T-helper 1 cell treated with Interleukin-12 subunit alpha and Interleukin-12 subunit beta and Interleukin-4 antibody, amounts not matched to agents 30 μg/mL and 1 μg/mL, for 36 hours (primary cell): ENCODE measurements around the gene MRPS15.

Experiments used
- H3K27ac Mint-ChIP-seq: one replicate; pipeline ENCODE4 v1.8.0; 2021; ENCODE audit warnings: mild to moderate bottlenecking, mixed read lengths
- H3K27me3 Mint-ChIP-seq: one replicate; pipeline ENCODE4 v1.8.0; 2021; ENCODE audit warnings: low read depth, mixed read lengths
- H3K36me3 Mint-ChIP-seq: one replicate; pipeline ENCODE4 v1.8.0; 2021; ENCODE audit warnings: low read depth, mixed read lengths
- H3K4me1 Mint-ChIP-seq: one replicate; pipeline ENCODE4 v1.8.0; 2021; ENCODE audit warnings: low read depth, mixed read lengths
- H3K4me3 Mint-ChIP-seq: one replicate; pipeline ENCODE4 v1.8.0; 2021; ENCODE audit warnings: mild to moderate bottlenecking, moderate library complexity, mixed read lengths
- H3K9me3 Mint-ChIP-seq: one replicate; pipeline ENCODE4 v1.8.0; 2021; ENCODE audit warnings: mixed read lengths

MRPS15 gene

DNA sequence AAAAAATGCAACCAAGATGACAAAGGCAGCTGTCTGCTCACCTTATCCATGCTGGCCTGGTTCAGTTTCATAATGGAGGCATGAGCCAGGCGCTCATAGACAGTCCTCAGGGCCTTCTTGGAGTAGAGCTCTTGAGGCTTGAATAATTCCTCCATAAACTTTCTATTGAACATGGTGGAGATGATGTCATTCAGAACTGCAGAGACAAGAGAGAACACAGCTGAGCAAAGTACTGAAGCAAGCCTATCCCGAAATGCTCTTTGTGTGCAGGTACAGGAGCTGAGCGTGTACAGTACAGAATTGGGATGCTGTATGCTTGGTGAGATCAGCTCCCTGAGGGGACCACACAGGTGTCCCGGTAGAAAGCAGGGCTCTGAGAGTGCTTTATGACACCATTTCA is 25.5 kb downstream of the MRPS15 start:
- Mint-ChIP-seq H3K9me3 (no peaks in the 10 kb centered on the region), H3K36me3 (no peaks in the 10 kb centered on the region), H3K27ac (no peak overlapping the region)

DNA sequence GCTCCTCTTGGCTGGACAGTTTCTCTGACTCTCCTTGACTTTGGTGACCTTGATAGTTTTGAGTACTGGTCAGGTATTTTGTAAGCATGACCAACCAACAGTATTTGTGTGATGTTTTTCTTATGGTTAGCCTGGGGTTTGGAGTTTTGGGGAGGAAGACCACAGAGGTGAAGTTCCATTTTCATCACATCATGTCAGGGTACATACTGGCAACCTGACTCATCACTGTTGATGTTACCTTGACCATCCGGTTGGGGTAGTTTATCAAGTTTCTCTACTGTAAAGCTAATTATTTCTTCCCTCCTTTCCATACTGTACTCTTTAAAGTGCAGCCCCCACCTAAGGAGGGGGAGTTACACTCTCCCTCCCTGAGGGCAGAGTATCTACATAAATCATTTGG is 27.4 kb downstream of the MRPS15 start:
- H3K36me3 Mint-ChIP-seq = no peaks in the 10 kb centered on the region
- H3K9me3 Mint-ChIP-seq = no peaks in the 10 kb centered on the region
- H3K27ac Mint-ChIP-seq = no peak overlapping the region
- H3K4me3 Mint-ChIP-seq = no peak overlapping the region
- H3K4me1 Mint-ChIP-seq = no peaks in the 10 kb centered on the region
- H3K27me3 Mint-ChIP-seq = peaks cover 11% of the 10 kb centered on the region

More for the DNA sequence above, 25.5 kb downstream of the MRPS15 start:
- Mint-ChIP-seq H3K27me3 (peaks cover 8% of the 10 kb centered on the region), H3K4me3 (no peak overlapping the region), H3K4me1 (no peaks in the 10 kb centered on the region)

DNA sequence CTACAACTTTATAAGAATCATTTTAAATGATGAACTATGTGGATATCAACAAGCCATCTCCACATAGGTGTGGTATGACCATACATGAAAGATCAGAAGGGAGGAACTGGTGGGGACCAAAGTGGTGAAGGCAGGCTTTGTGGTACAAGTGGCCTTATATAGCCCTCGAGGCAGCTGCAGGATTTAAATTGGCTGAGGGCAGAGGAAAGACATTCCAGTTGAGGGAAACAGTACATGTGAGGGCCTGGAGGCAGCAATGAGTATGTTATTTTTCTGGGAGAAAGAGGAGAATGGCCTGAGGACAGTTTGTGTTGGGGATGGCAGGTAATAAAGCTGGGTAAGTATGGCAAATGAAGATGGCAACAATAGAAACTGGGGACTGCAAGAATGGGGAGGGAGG is 31.1 kb downstream of the MRPS15 start:
- Mint-ChIP-seq H3K9me3 (no peaks in the 10 kb centered on the region), H3K4me1 (no peaks in the 10 kb centered on the region), H3K27ac (no peak overlapping the region), H3K36me3 (no peaks in the 10 kb centered on the region), H3K4me3 (no peak overlapping the region), H3K27me3 (peaks cover 4% of the 10 kb centered on the region)

DNA sequence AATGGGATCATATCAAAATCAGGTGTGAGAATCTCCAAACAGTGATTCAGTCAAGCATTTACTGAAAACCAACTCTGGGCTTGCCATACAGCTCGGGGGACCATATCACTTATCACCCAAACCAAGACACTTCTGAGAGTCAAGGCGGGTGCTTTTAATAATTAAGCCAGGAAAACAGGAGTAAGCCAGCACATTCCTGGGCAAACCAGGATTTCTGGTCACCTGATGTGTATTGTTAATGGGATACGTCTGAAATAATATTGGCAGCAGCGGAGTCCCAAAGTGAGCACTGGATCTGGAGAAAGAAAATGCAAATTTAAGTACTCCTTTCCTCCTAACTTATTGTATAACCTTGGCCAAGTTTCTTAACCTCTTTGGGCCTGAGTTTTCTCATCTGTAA is 31.6 kb downstream of the MRPS15 start:
- H3K4me1 Mint-ChIP-seq = no peaks in the 10 kb centered on the region
- no peaks in the 10 kb centered on the region for H3K36me3 Mint-ChIP-seq
- H3K27me3 Mint-ChIP-seq = peaks cover 4% of the 10 kb centered on the region
- no peaks in the 10 kb centered on the region for H3K9me3 Mint-ChIP-seq
- no peak overlapping the region for H3K27ac Mint-ChIP-seq
- H3K4me3 Mint-ChIP-seq = no peak overlapping the region

DNA sequence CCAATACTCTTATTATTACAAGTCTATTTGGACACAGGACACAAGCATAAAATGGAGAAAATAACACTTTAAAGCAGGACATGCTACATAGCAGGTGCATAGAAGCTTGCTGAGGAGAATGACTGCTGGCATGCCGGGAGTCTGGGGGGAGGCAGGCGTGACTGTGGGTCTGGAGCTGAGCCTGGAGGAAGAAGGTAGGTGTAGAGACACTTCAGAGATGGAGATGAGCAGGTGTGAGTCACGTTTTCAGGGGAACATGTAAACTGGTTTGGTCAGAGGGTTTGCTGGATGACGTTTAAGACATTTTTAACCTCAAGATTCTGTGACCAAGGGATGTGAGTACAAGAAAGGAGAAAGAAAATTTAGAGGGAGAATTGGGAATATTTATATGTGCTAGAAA is 38.4 kb downstream of the MRPS15 start:
- no peak overlapping the region for H3K27ac Mint-ChIP-seq

DNA sequence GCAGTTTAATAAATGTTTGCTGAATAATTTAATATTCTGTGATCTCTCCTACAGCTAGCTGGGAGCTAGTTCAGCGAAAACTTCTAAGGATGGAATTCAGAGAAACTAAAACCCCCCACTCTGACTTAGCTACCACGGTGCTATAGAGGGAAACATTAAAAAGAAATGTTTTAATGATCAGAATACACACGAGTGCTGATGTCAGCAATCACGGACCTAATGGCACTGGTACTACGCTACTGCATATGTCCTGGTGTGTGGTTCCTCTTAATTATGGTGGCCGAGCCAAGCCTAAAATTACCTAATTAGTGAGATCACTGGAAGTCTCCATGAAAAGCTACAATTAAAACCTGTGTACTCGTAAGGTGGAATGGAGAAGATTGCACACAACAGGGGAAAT is 42.5 kb downstream of the MRPS15 start:
- Mint-ChIP-seq H3K36me3 (no peaks in the 10 kb centered on the region), H3K27me3 (no peaks in the 10 kb centered on the region), H3K4me3 (no peak overlapping the region), H3K27ac (peak overlapping the region; percentile 64), H3K4me1 (peaks cover 10% of the 10 kb centered on the region), H3K9me3 (no peaks in the 10 kb centered on the region)

More for the DNA sequence above, 38.4 kb downstream of the MRPS15 start:
- Mint-ChIP-seq H3K4me3 (no peak overlapping the region), H3K36me3 (no peaks in the 10 kb centered on the region), H3K9me3 (no peaks in the 10 kb centered on the region), H3K4me1 (peaks cover 4% of the 10 kb centered on the region), H3K27me3 (no peaks in the 10 kb centered on the region)

DNA sequence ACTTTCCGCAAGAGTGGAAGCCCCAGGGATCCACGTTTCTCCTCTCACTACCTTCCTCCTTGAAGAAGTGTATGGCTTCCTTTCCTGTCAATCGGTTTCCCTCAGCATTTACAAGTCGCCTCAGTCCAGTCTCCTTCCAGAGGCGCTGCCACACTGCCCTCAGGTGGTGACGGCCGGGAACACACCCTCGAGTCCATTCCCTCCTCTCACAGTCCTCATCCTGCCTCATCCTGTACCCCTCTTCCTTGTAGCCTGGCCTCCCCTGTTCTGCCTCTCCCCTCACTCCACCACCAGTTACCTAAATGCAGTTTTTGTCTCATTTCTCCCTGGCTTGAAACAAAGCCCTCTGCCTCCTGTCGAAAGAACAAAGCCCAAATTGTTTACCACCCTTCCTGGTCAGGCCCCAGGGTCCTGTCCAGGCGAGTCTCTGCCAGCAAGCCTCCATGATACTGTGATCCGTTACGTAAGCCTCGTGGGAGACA is 43.3 kb downstream of the MRPS15 start:
- no peaks in the 10 kb centered on the region for H3K9me3 Mint-ChIP-seq
- H3K4me1 Mint-ChIP-seq = peaks cover 10% of the 10 kb centered on the region
- peak overlapping the region; percentile 64 for H3K27ac Mint-ChIP-seq
- H3K27me3 Mint-ChIP-seq = no peaks in the 10 kb centered on the region
- peak overlapping the region; percentile 32 for H3K4me3 Mint-ChIP-seq
- no peaks in the 10 kb centered on the region for H3K36me3 Mint-ChIP-seq

DNA sequence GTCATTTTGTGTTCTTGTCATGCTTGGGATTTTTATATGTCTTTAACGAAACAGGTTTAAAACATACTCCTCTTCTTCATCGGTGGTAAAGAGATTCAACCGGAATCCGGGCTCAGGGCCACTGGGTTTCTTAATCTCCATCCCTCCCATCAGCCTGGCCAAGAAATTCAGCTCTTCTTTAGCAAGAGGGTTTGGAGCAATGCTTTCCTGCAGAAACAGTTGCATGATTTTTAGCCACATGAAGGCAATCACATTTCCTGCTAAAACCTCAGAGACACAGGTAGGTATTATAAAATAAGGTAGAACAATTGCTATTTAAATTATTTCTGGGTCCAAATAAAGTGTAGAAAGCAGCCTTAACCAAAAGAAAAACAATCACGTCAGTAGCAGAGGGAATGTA is 43.8 kb downstream of the MRPS15 start:
- peaks cover 10% of the 10 kb centered on the region for H3K4me1 Mint-ChIP-seq
- H3K27ac Mint-ChIP-seq = peak overlapping the region; percentile 64
- H3K4me3 Mint-ChIP-seq = peak overlapping the region; percentile 32
- H3K9me3 Mint-ChIP-seq = no peaks in the 10 kb centered on the region
- no peaks in the 10 kb centered on the region for H3K36me3 Mint-ChIP-seq
- H3K27me3 Mint-ChIP-seq = no peaks in the 10 kb centered on the region

DNA sequence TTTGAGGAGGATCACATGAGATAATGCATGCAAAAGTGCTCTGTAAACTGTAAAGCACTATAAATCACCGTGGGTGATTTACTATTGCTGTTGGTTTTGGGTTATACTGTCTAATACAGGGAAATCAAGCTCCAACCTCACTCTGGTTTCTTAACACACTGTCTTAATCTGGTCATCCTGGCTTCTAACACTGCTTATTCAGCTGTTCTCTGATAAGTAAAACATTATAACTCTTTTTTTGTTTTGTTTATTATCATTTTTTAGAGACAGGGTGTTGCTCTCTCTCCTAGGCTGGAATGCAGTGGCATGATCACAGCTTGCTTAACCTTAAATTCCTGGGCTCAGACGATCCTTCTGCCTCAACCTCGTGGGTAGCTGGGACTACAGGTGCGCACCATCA is 44.6 kb downstream of the MRPS15 start:
- no peak overlapping the region for H3K27ac Mint-ChIP-seq
- no peaks in the 10 kb centered on the region for H3K9me3 Mint-ChIP-seq
- no peaks in the 10 kb centered on the region for H3K27me3 Mint-ChIP-seq
- no peaks in the 10 kb centered on the region for H3K36me3 Mint-ChIP-seq
- peaks cover 10% of the 10 kb centered on the region for H3K4me1 Mint-ChIP-seq
- H3K4me3 Mint-ChIP-seq = no peak overlapping the region

DNA sequence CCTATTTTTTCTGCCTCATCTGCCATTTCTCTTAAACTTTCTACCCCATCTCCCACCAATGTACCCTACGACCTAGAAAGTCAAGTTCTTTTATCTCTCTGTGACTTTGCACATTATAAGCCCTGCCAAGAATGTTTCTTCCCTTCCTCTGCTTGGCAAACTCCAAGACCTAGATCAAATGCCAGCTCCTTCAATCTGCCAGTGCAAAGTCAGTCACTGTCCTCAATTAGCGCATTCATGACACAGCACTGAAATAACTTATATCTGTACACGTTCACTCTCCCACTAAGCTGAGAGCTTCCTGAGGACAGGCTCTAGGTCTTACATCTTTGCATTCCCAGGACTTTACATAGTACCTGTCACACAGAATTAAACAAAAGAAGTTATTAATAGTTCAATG is 45.0 kb downstream of the MRPS15 start:
- Mint-ChIP-seq H3K9me3 (no peaks in the 10 kb centered on the region), H3K27ac (no peak overlapping the region), H3K36me3 (no peaks in the 10 kb centered on the region), H3K4me1 (peaks cover 10% of the 10 kb centered on the region), H3K27me3 (no peaks in the 10 kb centered on the region), H3K4me3 (no peak overlapping the region)

DNA sequence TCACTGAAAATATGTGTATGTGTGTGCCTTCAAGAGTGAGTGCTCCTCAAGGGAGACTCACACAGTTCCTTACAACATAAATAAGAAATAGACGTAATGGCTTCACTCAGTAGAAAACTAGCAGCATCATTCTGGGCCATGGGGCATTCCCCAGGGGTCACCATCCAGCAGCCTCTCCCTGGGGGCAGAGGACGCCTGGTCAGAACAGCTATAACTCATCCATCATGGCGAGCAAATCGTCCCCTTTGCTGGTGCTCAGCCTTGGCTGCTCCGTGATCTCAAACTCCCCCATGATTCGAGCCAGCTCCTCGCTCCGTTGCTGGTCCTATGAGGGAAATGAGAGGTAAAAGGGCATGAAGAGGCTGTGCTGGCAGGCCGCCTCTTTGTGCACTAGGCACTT is 46.3 kb downstream of the MRPS15 start:
- no peaks in the 10 kb centered on the region for H3K9me3 Mint-ChIP-seq
- no peak overlapping the region for H3K27ac Mint-ChIP-seq
- H3K36me3 Mint-ChIP-seq = no peaks in the 10 kb centered on the region
- H3K27me3 Mint-ChIP-seq = no peaks in the 10 kb centered on the region
- H3K4me1 Mint-ChIP-seq = peaks cover 14% of the 10 kb centered on the region
- no peak overlapping the region for H3K4me3 Mint-ChIP-seq

DNA sequence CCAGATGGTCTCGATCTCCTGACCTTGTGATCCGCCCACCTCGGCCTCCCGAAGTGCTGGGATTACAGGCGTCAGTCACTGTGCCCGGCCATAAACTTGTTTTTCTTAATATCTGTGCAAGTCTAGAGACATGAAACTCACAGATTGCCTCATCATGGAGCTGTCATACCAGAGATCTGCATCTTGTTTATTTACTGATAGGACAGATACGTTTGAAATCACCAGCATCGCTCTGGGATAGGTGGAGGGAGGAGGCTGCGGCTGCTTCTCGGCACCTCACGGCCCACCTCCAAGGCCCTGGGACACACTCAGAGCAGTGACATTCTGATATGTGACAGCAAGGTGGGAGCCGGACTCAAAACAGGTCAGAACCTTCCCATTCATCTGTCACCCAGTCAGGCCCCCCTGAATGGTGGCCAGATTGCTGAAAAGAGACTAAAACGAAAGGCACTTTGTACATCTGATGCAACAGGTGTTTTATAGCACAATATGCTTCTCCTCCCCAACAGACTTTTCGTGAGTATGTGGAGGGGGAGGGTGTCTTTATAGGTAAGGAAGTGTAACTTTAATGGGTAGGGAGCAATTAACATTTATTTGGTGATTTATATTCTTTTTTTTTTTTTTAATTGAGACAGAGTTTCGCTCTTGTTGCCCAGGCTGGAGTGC is 48.4 kb downstream of the MRPS15 start:
- Mint-ChIP-seq H3K27me3 (no peaks in the 10 kb centered on the region), H3K36me3 (peaks cover 5% of the 10 kb centered on the region), H3K4me3 (no peak overlapping the region), H3K9me3 (peaks cover 7% of the 10 kb centered on the region), H3K4me1 (peaks cover 24% of the 10 kb centered on the region), H3K27ac (no peak overlapping the region)

DNA sequence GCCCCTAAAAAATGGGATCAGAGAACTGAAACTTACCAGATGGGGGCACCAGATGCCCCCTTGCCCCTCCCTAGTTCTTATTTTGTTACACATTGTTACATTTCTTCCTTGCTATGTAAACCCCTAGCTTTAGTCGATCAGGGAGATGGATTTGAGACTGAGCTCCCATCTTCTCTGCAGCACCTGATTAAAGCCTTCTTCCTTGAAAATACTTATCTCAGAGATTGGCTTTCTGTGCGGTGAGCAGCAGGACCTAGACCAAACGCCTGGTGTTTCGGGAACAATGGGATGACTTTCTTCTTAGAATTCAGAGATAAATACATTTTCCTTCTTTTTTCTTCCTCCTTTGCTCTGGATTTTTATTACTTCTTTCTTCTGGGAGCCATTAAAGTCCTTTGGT is 49.8 kb downstream of the MRPS15 start:
- H3K4me1 Mint-ChIP-seq = peaks cover 19% of the 10 kb centered on the region
- H3K4me3 Mint-ChIP-seq = no peak overlapping the region
- H3K36me3 Mint-ChIP-seq = peaks cover 9% of the 10 kb centered on the region
- H3K27ac Mint-ChIP-seq = no peak overlapping the region
- no peaks in the 10 kb centered on the region for H3K27me3 Mint-ChIP-seq
- H3K9me3 Mint-ChIP-seq = peaks cover 12% of the 10 kb centered on the region

DNA sequence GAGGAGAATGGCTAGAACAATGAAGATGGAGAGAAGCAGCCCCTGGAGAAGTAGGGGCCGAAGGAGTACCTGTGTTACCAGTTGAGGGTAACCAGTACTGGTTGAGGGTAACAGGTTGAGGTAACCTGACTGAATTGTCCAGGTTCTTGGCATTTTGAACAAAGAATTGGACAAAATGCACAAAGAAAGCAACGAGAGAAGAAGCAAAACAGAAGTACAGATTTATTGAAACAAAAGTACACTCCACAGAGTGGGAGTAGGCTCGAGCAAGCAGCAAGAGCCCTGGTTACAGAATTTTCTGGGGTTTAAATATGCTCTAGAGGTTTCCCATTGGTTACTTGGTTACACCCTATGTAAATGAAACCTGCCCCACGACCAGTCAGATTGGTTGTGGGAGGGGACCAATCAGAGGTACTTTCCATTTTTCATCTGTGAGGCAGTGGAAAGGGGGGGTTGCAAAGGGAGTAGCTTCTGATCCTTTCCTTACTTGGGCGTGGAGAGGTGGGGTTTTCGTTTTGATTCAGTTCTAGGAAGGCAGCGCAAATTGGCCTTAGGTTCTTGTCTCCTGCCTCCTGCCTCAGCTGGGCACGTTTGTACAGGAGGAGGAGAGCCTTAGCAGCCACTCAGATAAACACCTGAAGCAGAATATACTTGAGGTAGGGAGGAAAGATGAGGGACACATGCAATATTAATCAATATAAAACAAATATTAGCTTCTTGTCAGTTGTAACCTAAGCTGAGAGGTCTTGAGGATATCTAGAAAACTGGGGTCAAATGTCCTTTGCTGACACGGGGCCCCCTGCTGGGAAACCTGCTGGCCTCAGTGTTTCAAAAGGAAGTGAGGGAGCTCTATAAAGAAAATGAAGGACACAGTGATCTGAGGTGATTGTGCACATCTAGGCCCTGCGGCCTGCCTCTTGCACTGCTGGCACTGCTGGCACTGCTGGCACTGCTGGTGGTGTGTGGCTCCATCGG is 52.2 kb downstream of the MRPS15 start:
- Mint-ChIP-seq H3K36me3 (peaks cover 9% of the 10 kb centered on the region), H3K4me3 (peak overlapping the region; percentile 36), H3K4me1 (peaks cover 19% of the 10 kb centered on the region), H3K27me3 (peaks cover 4% of the 10 kb centered on the region), H3K27ac (peak overlapping the region; percentile 97), H3K9me3 (peaks cover 12% of the 10 kb centered on the region)

DNA sequence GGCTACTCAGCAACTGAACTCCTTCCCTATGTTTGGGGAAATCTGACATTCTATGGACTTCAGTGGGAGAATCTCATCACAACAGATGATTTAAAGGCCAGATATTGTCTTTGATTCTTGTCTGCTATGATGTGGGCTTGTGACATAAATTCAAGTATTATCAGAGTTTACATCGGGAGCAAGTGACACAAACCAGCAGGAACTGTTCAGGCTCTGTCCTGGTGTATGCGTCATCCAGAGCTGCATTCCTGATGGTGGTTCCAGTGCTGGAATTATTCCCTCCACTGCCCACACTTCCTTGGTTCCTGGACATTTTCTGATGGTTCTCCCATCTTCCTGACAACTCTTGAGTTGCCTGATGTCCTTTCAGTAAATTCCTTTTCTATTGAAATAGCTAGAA is 55.7 kb downstream of the MRPS15 start:
- Mint-ChIP-seq H3K4me3 (no peak overlapping the region), H3K4me1 (peaks cover 19% of the 10 kb centered on the region), H3K36me3 (peaks cover 9% of the 10 kb centered on the region), H3K9me3 (peaks cover 12% of the 10 kb centered on the region), H3K27ac (no peak overlapping the region), H3K27me3 (peaks cover 4% of the 10 kb centered on the region)
